Skeletal muscle tissue (tissue), 4 donors: ENCODE data around the gene MOCS3. TPM values are rescaled to one million over a fixed set of nuclear protein-coding genes. Genes with fewer than 3 reads are reported as not detected.

ENCODE experiments used
- H3K27ac ChIP-seq: one replicate; pipeline ENCODE4 v1.7.0; 2013; ENCODE audit warnings: mild to moderate bottlenecking, low read depth, low read length, inconsistent platforms
- H3K27me3 ChIP-seq, 3 donors: one replicate each; pipeline ENCODE4 v1.7.0; 2013; ENCODE audit warnings: low read length in 3 of 3; ENCODE audit not compliant: control insufficient read depth in 3 of 3, insufficient read depth in 3 of 3
- H3K36me3 ChIP-seq, 3 donors: one replicate each; pipeline ENCODE4 v1.7.0; 2013; ENCODE audit warnings: low read length in 3 of 3; ENCODE audit not compliant: control insufficient read depth in 3 of 3, insufficient read depth in 3 of 3
- H3K4me1 ChIP-seq, 3 donors: one replicate each; pipeline ENCODE4 v1.7.0; 2013; ENCODE audit warnings: low read length in 3 of 3, mild to moderate bottlenecking in 3 of 3; ENCODE audit not compliant: control insufficient read depth in 3 of 3, insufficient read depth in 3 of 3
- H3K4me3 ChIP-seq, 3 donors: one replicate each; pipeline ENCODE4 v1.7.0; 2013; ENCODE audit warnings: low read length in 3 of 3
- H3K9ac ChIP-seq, 3 donors: one replicate each; pipeline ENCODE4 v1.7.0; 2013; ENCODE audit warnings: low read length in 3 of 3, mild to moderate bottlenecking in 3 of 3, moderate library complexity in 2 of 3, low read depth in 1 of 3
- H3K9me3 ChIP-seq, 3 donors: one replicate each; pipeline ENCODE4 v1.7.0; 2013; ENCODE audit warnings: low read length in 3 of 3; ENCODE audit not compliant: control insufficient read depth in 3 of 3
- total RNA-seq: library from RNA; depleted of rRNA; stranded (reverse); fragments of >200 nt; gene quantifications from one replicate; pipeline ENCODE4 v1.2.3, GENCODE V29; 2014
- donor health status: Osteomylitis.

Gene MOCS3
- total RNA-seq, 1 donor from 2014 or later, result 6.8 TPM

- Histone ChIP-seq H3K36me3 (no peaks in the 10 kb centered on the region), H3K27ac (no peak overlapping the region), H3K27me3 (peaks cover 22 to 44% (median 39%) of the 10 kb centered on the region in 3 donors), H3K4me3 (no peak overlapping the region), H3K9ac (no peak overlapping the region), H3K9me3 (no peaks in the 10 kb centered on the region), H3K4me1 (peaks cover 0 to 5% (median 0%) of the 10 kb centered on the region in 3 donors)
These were observed 21.6 kb downstream of the MOCS3 start for GRCh38 chr20:50980071-50980681.

DNA sequence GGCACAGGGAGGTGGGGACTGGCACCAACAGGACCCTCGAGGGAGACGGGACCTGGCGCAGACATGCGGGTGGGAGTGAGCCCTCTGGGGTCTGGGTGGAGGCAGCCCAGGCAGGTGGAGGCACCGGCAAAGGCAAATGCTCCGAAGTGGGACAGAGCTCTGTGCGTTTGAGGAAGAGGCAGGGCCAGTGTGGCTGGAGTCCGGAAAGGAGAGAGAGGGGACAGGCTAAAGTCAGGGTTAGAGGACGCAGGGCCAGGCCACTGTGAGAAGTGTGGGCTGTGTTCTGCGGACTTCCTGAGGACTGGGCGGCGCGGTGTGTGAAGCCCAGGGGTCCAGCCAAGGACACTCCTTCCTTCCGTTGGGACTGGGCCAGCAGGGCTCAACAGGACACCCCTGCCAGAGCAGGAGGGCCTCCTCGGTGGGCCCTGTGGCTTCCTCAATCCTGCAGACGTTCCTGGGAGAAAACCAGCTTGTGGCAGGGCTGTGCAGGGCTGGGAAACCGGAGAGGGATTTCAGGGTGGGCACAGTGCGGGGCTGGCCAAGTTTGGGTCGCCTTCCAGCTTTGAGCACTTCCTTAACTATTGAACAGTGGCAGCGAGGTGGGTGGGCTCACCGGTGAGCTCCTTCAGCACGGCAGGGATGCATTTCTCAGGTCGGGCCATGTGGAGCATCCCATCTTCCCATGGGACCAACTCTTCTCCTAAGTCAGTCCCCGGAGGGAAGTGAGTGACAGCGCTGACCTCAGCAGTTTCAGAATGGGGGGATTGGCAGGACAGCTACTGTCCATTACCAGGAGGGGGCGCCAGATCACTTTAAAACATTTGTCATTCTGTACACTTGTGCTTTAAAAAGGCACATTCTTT, 22.5 kb downstream of the MOCS3 start:
- H3K4me1 ChIP-seq, result peaks cover 0 to 5% (median 0%) of the 10 kb centered on the region in 3 donors
- H3K9ac ChIP-seq, result no peak overlapping the region
- H3K9me3 ChIP-seq, result no peaks in the 10 kb centered on the region
- H3K36me3 ChIP-seq, result no peaks in the 10 kb centered on the region
- H3K4me3 ChIP-seq, result no peak overlapping the region
- H3K27me3 ChIP-seq, result peaks cover 22 to 41% (median 34%) of the 10 kb centered on the region in 3 donors
- H3K27ac ChIP-seq, result no peak overlapping the region

GRCh38 chr20:50981714-50982048, 23.1 kb downstream of the MOCS3 start:
- no peak overlapping the region for H3K9ac ChIP-seq
- H3K27ac ChIP-seq, result no peak overlapping the region
- H3K4me1 ChIP-seq, result peaks cover 0 to 5% (median 0%) of the 10 kb centered on the region in 3 donors
- H3K36me3 ChIP-seq, result no peaks in the 10 kb centered on the region
- H3K27me3 ChIP-seq, result peaks cover 22 to 40% (median 34%) of the 10 kb centered on the region in 3 donors
- no peak overlapping the region for H3K4me3 ChIP-seq
- no peaks in the 10 kb centered on the region for H3K9me3 ChIP-seq

GRCh38 chr20:50982363-50982762, 23.7 kb downstream of the MOCS3 start:
- Histone ChIP-seq H3K9ac (no peak overlapping the region), H3K4me3 (no peak overlapping the region), H3K27me3 (peaks cover 16 to 40% (median 28%) of the 10 kb centered on the region in 3 donors), H3K4me1 (peaks cover under 1 to 5% (median under 1%) of the 10 kb centered on the region in 3 donors), H3K9me3 (no peaks in the 10 kb centered on the region), H3K36me3 (no peaks in the 10 kb centered on the region), H3K27ac (no peak overlapping the region)

- H3K27me3 ChIP-seq, result peaks cover 10 to 34% (median 28%) of the 10 kb centered on the region in 3 donors
- no peaks in the 10 kb centered on the region for H3K9me3 ChIP-seq
- H3K9ac ChIP-seq, result no peak overlapping the region
- no peak overlapping the region for H3K4me3 ChIP-seq
- H3K27ac ChIP-seq, result no peak overlapping the region
- H3K36me3 ChIP-seq, result no peaks in the 10 kb centered on the region
- H3K4me1 ChIP-seq, result peaks cover 3 to 6% (median 3%) of the 10 kb centered on the region in 3 donors
These were observed 24.7 kb downstream of the MOCS3 start for GRCh38 chr20:50983321-50983720.

GRCh38 chr20:50987493-50988210, 29.0 kb downstream of the MOCS3 start:
- H3K27me3 ChIP-seq, result peaks cover 6 to 14% (median 13%) of the 10 kb centered on the region in 3 donors
- peak overlapping the region in 2 of 3 donors; percentile 12 to 26 for H3K9ac ChIP-seq
- H3K9me3 ChIP-seq, result no peaks in the 10 kb centered on the region
- H3K4me3 ChIP-seq, result peak overlapping the region in 2 of 3 donors; percentile 36 to 43
- no peaks in the 10 kb centered on the region for H3K36me3 ChIP-seq
- H3K4me1 ChIP-seq, result peaks cover 2 to 3% (median 3%) of the 10 kb centered on the region in 3 donors
- no peak overlapping the region for H3K27ac ChIP-seq

- H3K9me3 ChIP-seq, result no peaks in the 10 kb centered on the region
- H3K27ac ChIP-seq, result no peak overlapping the region
- no peaks in the 10 kb centered on the region for H3K36me3 ChIP-seq
- H3K4me1 ChIP-seq, result peaks cover 2 to 3% (median 3%) of the 10 kb centered on the region in 3 donors
- no peak overlapping the region for H3K9ac ChIP-seq
- peaks cover 8 to 19% (median 11%) of the 10 kb centered on the region in 3 donors for H3K27me3 ChIP-seq
- H3K4me3 ChIP-seq, result no peak overlapping the region
These were observed 32.5 kb downstream of the MOCS3 start for GRCh38 chr20:50991076-50991475.

- Histone ChIP-seq H3K27me3 (peaks cover 10 to 16% (median 13%) of the 10 kb centered on the region in 3 donors), H3K4me1 (peaks cover 2 to 3% (median 3%) of the 10 kb centered on the region in 3 donors), H3K36me3 (no peaks in the 10 kb centered on the region), H3K27ac (no peak overlapping the region), H3K4me3 (no peak overlapping the region), H3K9ac (no peak overlapping the region), H3K9me3 (no peaks in the 10 kb centered on the region)
These were observed 33.7 kb downstream of the MOCS3 start for GRCh38 chr20:50992336-50992732.

GRCh38 chr20:50992733-50993457, 34.3 kb downstream of the MOCS3 start:
- Histone ChIP-seq H3K36me3 (no peaks in the 10 kb centered on the region), H3K4me3 (no peak overlapping the region), H3K4me1 (no peaks in the 10 kb centered on the region), H3K9me3 (no peaks in the 10 kb centered on the region), H3K9ac (no peak overlapping the region), H3K27me3 (peaks cover 13 to 16% (median 13%) of the 10 kb centered on the region in 3 donors), H3K27ac (no peak overlapping the region)
